ENCODE measurements around the gene MTRF1L.

MTRF1L gene, protein sequence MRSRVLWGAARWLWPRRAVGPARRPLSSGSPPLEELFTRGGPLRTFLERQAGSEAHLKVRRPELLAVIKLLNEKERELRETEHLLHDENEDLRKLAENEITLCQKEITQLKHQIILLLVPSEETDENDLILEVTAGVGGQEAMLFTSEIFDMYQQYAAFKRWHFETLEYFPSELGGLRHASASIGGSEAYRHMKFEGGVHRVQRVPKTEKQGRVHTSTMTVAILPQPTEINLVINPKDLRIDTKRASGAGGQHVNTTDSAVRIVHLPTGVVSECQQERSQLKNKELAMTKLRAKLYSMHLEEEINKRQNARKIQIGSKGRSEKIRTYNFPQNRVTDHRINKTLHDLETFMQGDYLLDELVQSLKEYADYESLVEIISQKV

DNA sequence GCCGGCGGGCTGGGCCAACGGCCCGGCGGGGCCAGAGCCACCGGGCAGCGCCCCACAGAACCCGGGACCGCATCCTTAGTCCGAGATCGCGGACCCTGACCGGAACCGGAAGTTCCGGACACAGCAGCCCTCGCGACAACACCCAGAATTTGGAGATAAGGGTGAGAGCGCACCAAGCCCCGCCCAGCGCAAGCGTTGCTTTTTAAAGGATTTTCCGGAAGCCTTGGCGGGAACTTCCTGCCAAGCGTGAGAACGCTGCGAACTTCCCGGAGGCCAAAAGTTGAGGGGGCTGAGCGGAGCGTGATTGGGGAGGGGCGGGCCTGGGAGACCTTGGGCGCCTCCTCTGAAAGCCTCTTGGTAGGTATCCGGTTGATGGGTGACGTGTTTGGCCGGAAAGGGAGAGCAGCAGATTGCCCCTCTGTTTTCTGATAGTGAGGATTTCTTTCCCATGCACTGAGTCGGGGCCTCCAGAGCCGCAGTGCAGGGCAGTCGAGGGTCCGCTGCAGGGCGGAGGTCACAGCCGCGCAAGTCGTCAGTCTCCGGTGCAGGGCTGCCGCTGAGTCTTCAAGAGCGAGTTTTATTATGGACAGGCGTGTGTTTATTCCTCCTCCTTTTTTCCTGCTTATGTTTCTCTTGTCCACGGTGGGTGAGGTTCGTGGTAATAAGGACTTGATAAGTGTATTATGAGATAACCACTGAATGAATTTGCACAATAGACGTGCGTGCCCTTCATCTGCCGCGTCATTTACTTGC, at the start of gene MTRF1L:
Gene MTRF1L, minus strand, starts transcription at position 97 of the 753 bp plus-strand sequence. Its CDS starts 24 bp downstream, at position 73.
- no peaks in the 10 kb centered on the region for H3K9me2 ChIP-seq (replicated peaks; ENCODE audit: control insufficient read depth, low read length)
- H3K9me3 ChIP-seq (ENCODE audit: control insufficient read depth, insufficient read depth, low read length) = no peaks in the 10 kb centered on the region
- peak within 1 kb of the TSS; percentile 94 for H3K4me2 ChIP-seq (ENCODE audit: low read length)
- no peaks in the 10 kb centered on the region; the same call in none of the 2 replicates for H3F3A ChIP-seq (ENCODE audit: control insufficient read depth, insufficient read depth)
- TF ChIP-seq, protein P1, sequence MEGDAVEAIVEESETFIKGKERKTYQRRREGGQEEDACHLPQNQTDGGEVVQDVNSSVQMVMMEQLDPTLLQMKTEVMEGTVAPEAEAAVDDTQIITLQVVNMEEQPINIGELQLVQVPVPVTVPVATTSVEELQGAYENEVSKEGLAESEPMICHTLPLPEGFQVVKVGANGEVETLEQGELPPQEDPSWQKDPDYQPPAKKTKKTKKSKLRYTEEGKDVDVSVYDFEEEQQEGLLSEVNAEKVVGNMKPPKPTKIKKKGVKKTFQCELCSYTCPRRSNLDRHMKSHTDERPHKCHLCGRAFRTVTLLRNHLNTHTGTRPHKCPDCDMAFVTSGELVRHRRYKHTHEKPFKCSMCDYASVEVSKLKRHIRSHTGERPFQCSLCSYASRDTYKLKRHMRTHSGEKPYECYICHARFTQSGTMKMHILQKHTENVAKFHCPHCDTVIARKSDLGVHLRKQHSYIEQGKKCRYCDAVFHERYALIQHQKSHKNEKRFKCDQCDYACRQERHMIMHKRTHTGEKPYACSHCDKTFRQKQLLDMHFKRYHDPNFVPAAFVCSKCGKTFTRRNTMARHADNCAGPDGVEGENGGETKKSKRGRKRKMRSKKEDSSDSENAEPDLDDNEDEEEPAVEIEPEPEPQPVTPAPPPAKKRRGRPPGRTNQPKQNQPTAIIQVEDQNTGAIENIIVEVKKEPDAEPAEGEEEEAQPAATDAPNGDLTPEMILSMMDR (IDR thresholded peaks at IDR 0.05; ENCODE audit: low read depth, low read length, poor library complexity, severe bottlenecking) = no peak
- no peak for TF ChIP-seq EZH2phosphoT487 (IDR thresholded peaks at IDR 0.05; ENCODE audit: borderline replicate concordance, low read length)
- H3K27me3 ChIP-seq (ENCODE audit: control insufficient read depth, low read length) = no peaks in the 10 kb centered on the region
- peak within 1 kb of the TSS; percentile 94 for H3K4me3 ChIP-seq (ENCODE audit: low read length)
- peaks cover 6% of the 10 kb centered on the region; the same call in 1 of the 2 replicates for H4K20me1 ChIP-seq (ENCODE audit: control insufficient read depth, insufficient read depth, low read depth, low read length)
- H3K27ac ChIP-seq (ENCODE audit: low read depth, low read length) = peak within 1 kb of the TSS; percentile 31
- H3K4me1 ChIP-seq (ENCODE audit: control insufficient read depth, low read length) = peaks cover 32% of the 10 kb centered on the region
- peaks cover 22% of the 10 kb centered on the region for H3K36me3 ChIP-seq (ENCODE audit: control insufficient read depth, low read length)
- peaks cover 59% of the 10 kb centered on the region for H3K79me2 ChIP-seq (ENCODE audit: control insufficient read depth, low read length)

DNA sequence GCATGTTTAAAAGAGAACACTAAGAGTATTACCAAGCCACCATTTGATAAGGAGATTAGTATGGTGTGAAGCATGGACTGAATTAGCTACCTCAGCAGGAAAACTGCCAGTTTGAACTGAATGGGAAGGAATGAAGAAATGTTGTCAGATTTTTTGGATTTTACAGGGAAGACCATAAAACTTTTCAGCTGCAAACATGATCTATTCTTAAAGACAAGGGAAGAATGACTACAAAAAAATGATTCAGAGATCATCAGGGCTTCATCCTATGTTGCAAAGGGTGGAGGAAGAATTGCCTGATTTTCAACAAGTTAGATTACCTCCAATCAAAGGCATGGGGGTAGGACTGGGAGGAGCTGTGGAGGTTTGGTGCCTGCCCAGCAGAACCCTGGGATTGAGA, 49.3 kb upstream of the MTRF1L start:
- no peak overlapping the region for H3K4me3 ChIP-seq (ENCODE audit: low read length)
- H3K36me3 ChIP-seq (ENCODE audit: control insufficient read depth, low read length) = no peaks in the 10 kb centered on the region
- H3K27me3 ChIP-seq (ENCODE audit: control insufficient read depth, low read length) = no peaks in the 10 kb centered on the region
- no peaks in the 10 kb centered on the region for H4K20me1 ChIP-seq (ENCODE audit: control insufficient read depth, insufficient read depth, low read depth, low read length)
- no peaks in the 10 kb centered on the region for H3K9me2 ChIP-seq (replicated peaks; ENCODE audit: control insufficient read depth, low read length)
- H3F3A ChIP-seq (ENCODE audit: control insufficient read depth, insufficient read depth) = no peaks in the 10 kb centered on the region
- TF ChIP-seq EZH2phosphoT487 (IDR thresholded peaks at IDR 0.05; ENCODE audit: borderline replicate concordance, low read length) = no peak
- TF ChIP-seq, protein P1 (IDR thresholded peaks at IDR 0.05; ENCODE audit: low read depth, low read length, poor library complexity, severe bottlenecking) = no peak
- no peak overlapping the region for H3K27ac ChIP-seq (ENCODE audit: low read depth, low read length)
- H3K4me2 ChIP-seq (ENCODE audit: low read length) = no peak overlapping the region
- H3K9me3 ChIP-seq (ENCODE audit: control insufficient read depth, insufficient read depth, low read length) = no peaks in the 10 kb centered on the region
- H3K79me2 ChIP-seq (ENCODE audit: control insufficient read depth, low read length) = no peaks in the 10 kb centered on the region
- no peaks in the 10 kb centered on the region for H3K4me1 ChIP-seq (ENCODE audit: control insufficient read depth, low read length)

DNA sequence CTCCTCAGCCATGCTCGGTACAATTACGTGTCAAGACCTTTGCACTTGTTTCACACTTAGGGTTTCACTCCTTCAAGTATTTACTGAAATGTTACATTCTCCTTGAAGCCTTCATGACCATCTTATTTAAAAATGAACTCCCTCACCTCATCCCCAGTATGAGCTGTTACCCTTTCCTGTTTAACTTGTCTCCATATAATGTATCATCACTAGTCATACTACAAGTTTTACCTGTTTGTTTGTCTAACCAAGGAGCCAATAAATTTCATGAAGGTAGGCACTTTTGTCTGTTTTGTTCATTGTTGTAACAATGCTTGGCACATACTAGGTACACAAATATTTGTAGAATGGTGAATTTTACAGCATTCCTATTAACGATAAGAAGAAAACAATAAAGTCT, 46.1 kb upstream of the MTRF1L start:
- no peaks in the 10 kb centered on the region for H3K36me3 ChIP-seq (ENCODE audit: control insufficient read depth, low read length)
- H3F3A ChIP-seq (ENCODE audit: control insufficient read depth, insufficient read depth) = no peaks in the 10 kb centered on the region
- H3K4me3 ChIP-seq (ENCODE audit: low read length) = no peak overlapping the region
- H3K27me3 ChIP-seq (ENCODE audit: control insufficient read depth, low read length) = no peaks in the 10 kb centered on the region
- no peaks in the 10 kb centered on the region for H3K9me3 ChIP-seq (ENCODE audit: control insufficient read depth, insufficient read depth, low read length)
- H3K4me1 ChIP-seq (ENCODE audit: control insufficient read depth, low read length) = no peaks in the 10 kb centered on the region
- TF ChIP-seq, protein P1 (IDR thresholded peaks at IDR 0.05; ENCODE audit: low read depth, low read length, poor library complexity, severe bottlenecking) = no peak
- TF ChIP-seq EZH2phosphoT487 (IDR thresholded peaks at IDR 0.05; ENCODE audit: borderline replicate concordance, low read length) = no peak
- H3K4me2 ChIP-seq (ENCODE audit: low read length) = no peak overlapping the region
- no peaks in the 10 kb centered on the region for H3K9me2 ChIP-seq (replicated peaks; ENCODE audit: control insufficient read depth, low read length)
- no peaks in the 10 kb centered on the region for H4K20me1 ChIP-seq (ENCODE audit: control insufficient read depth, insufficient read depth, low read depth, low read length)
- no peaks in the 10 kb centered on the region for H3K79me2 ChIP-seq (ENCODE audit: control insufficient read depth, low read length)
- H3K27ac ChIP-seq (ENCODE audit: low read depth, low read length) = no peak overlapping the region

Measured in DOHH2 (cell line).